NCI-H460 (cell line): Measurements from ENCODE around the gene ABHD12. TPM values are rescaled to one million over a fixed set of nuclear protein-coding genes. Genes with fewer than 3 reads are reported as not detected.
"Not testable (repeated sequence)": the region's sequence is repeated elsewhere in the genome, so short reads cannot be mapped to it uniquely, and the experiment has no call there.

Source experiments
- DNase-seq: peaks from one replicate; pipeline ENCODE4 v3.0.0-alpha.2; 2016; ENCODE audit warnings: low read depth; ENCODE audit errors: extremely low read depth
- total RNA-seq: library from RNA; depleted of rRNA; stranded (reverse); fragments of >200 nt; shearing (Covaris generic); gene quantifications from 2 replicates; pipeline ENCODE4 v1.2.3, GENCODE V29; 2014

Gene ABHD12
- total RNA-seq, 1 experiment from 2014 or later: 25.9 TPM

GRCh38 chr20:25355011-25355595 is 35.5 kb downstream of the ABHD12 start:
- DNase-seq: no peak

GRCh38 chr20:25353747-25354705 is 36.6 kb downstream of the ABHD12 start:
- DNase-seq: no peak

GRCh38 chr20:25353353-25353746 is 37.3 kb downstream of the ABHD12 start:
- DNase-seq: no peak

GRCh38 chr20:25352746-25353145 is 37.9 kb downstream of the ABHD12 start:
- DNase-seq: no peak

GRCh38 chr20:25351024-25351360 is 39.6 kb downstream of the ABHD12 start:
- DNase-seq: no peak

GRCh38 chr20:25346349-25346748 is 44.3 kb downstream of the ABHD12 start:
- DNase-seq: no peak

- DNase-seq: no peak
Observed at GRCh38 chr20:25345721-25346120, 44.9 kb downstream of the ABHD12 start.

- no peak for DNase-seq
Observed at GRCh38 chr20:25344634-25345033, 46.0 kb downstream of the ABHD12 start.

GRCh38 chr20:25341716-25342680 is 48.6 kb downstream of the ABHD12 start:
- DNase-seq: no peak

- no peak for DNase-seq
Observed at GRCh38 chr20:25340380-25340779, 50.3 kb downstream of the ABHD12 start.

GRCh38 chr20:25339608-25340007 is 51.0 kb downstream of the ABHD12 start:
- no peak for DNase-seq

- DNase-seq: no peak
Observed at GRCh38 chr20:25338112-25339023, 52.3 kb downstream of the ABHD12 start.

- DNase-seq: peak; percentile 3
Observed at GRCh38 chr20:25336561-25337422, 53.8 kb downstream of the ABHD12 start.

- not testable (repeated sequence) for DNase-seq
Observed at GRCh38 chr20:25334972-25335371, 55.7 kb downstream of the ABHD12 start.

GRCh38 chr20:25328954-25329498 is 61.6 kb downstream of the ABHD12 start:
- DNase-seq: no peak

GRCh38 chr20:25327521-25328235 is 63.0 kb downstream of the ABHD12 start:
- no peak for DNase-seq

- no peak for DNase-seq
Observed at GRCh38 chr20:25325997-25326396, 64.6 kb downstream of the ABHD12 start.

GRCh38 chr20:25325073-25325472 is 65.6 kb downstream of the ABHD12 start:
- DNase-seq: no peak
